ENCODE data around the gene LTA4H.

- no peak for TF ChIP-seq TOX (CRISPR knock-in tag; IDR thresholded peaks at IDR 0.05; ENCODE audit: borderline replicate concordance)
- TF ChIP-seq SNAI2 (CRISPR knock-in tag; IDR thresholded peaks at IDR 0.05) = no peak
- TF ChIP-seq, protein P1, sequence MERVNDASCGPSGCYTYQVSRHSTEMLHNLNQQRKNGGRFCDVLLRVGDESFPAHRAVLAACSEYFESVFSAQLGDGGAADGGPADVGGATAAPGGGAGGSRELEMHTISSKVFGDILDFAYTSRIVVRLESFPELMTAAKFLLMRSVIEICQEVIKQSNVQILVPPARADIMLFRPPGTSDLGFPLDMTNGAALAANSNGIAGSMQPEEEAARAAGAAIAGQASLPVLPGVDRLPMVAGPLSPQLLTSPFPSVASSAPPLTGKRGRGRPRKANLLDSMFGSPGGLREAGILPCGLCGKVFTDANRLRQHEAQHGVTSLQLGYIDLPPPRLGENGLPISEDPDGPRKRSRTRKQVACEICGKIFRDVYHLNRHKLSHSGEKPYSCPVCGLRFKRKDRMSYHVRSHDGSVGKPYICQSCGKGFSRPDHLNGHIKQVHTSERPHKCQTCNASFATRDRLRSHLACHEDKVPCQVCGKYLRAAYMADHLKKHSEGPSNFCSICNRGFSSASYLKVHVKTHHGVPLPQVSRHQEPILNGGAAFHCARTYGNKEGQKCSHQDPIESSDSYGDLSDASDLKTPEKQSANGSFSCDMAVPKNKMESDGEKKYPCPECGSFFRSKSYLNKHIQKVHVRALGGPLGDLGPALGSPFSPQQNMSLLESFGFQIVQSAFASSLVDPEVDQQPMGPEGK (CRISPR knock-in tag; IDR thresholded peaks at IDR 0.05; ENCODE audit: borderline replicate concordance) = no peak
- TF ChIP-seq, protein P2, sequence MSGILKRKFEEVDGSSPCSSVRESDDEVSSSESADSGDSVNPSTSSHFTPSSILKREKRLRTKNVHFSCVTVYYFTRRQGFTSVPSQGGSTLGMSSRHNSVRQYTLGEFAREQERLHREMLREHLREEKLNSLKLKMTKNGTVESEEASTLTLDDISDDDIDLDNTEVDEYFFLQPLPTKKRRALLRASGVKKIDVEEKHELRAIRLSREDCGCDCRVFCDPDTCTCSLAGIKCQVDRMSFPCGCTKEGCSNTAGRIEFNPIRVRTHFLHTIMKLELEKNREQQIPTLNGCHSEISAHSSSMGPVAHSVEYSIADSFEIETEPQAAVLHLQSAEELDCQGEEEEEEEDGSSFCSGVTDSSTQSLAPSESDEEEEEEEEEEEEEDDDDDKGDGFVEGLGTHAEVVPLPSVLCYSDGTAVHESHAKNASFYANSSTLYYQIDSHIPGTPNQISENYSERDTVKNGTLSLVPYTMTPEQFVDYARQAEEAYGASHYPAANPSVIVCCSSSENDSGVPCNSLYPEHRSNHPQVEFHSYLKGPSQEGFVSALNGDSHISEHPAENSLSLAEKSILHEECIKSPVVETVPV (CRISPR knock-in tag; IDR thresholded peaks at IDR 0.05) = no peak
- TF ChIP-seq, protein P3, sequence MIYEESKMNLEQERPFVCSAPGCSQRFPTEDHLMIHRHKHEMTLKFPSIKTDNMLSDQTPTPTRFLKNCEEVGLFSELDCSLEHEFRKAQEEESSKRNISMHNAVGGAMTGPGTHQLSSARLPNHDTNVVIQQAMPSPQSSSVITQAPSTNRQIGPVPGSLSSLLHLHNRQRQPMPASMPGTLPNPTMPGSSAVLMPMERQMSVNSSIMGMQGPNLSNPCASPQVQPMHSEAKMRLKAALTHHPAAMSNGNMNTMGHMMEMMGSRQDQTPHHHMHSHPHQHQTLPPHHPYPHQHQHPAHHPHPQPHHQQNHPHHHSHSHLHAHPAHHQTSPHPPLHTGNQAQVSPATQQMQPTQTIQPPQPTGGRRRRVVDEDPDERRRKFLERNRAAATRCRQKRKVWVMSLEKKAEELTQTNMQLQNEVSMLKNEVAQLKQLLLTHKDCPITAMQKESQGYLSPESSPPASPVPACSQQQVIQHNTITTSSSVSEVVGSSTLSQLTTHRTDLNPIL (CRISPR knock-in tag; IDR thresholded peaks at IDR 0.05; ENCODE audit: low read depth) = no peak
- TF ChIP-seq, protein P4, sequence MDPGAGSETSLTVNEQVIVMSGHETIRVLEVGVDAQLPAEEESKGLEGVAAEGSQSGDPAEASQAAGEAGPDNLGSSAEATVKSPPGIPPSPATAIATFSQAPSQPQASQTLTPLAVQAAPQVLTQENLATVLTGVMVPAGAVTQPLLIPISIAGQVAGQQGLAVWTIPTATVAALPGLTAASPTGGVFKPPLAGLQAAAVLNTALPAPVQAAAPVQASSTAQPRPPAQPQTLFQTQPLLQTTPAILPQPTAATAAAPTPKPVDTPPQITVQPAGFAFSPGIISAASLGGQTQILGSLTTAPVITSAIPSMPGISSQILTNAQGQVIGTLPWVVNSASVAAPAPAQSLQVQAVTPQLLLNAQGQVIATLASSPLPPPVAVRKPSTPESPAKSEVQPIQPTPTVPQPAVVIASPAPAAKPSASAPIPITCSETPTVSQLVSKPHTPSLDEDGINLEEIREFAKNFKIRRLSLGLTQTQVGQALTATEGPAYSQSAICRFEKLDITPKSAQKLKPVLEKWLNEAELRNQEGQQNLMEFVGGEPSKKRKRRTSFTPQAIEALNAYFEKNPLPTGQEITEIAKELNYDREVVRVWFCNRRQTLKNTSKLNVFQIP (CRISPR knock-in tag; IDR thresholded peaks at IDR 0.05; ENCODE audit: borderline replicate concordance, low read depth) = no peak
- TF ChIP-seq ZNF8 (CRISPR knock-in tag; IDR thresholded peaks at IDR 0.05) = no peak
- TF ChIP-seq RARB (CRISPR knock-in tag; IDR thresholded peaks at IDR 0.05) = no peak
- TF ChIP-seq ZFP30 (CRISPR knock-in tag; IDR thresholded peaks at IDR 0.05) = no peak
- no peak for TF ChIP-seq ISL1 (CRISPR knock-in tag; IDR thresholded peaks at IDR 0.05)
- TF ChIP-seq OSR1 (CRISPR knock-in tag; IDR thresholded peaks at IDR 0.05) = no peak
Observed at GRCh38 chr12:96046543-96047228, 11.3 kb upstream of the LTA4H start.
